Loucy (cell line): ENCODE measurements around the gene CCDC187.

Source experiments
- H2AFZ ChIP-seq: fragments of 200-600 bp; sonication (generic); 2 replicates; pipeline ENCODE4 v1.6.0; 2016; ENCODE audit warnings: antibody characterized with exemption, mild to moderate bottlenecking, low read length, moderate library complexity
- H3F3A ChIP-seq: fragments of 200-600 bp; 2 replicates; pipeline ENCODE4 v1.6.0; 2016; ENCODE audit warnings: antibody characterized with exemption, low read depth, mild to moderate bottlenecking
- H3K27me3 ChIP-seq: fragments of 200-600 bp; sonication (generic); 2 replicates; pipeline ENCODE4 v1.6.1; 2014; ENCODE audit warnings: low read length, mild to moderate bottlenecking; ENCODE audit not compliant: insufficient read depth, poor library complexity, severe bottlenecking
- H3K36me3 ChIP-seq: fragments of 200-600 bp; sonication (generic); 2 replicates; pipeline ENCODE4 v1.6.1; 2016; ENCODE audit warnings: low read length; ENCODE audit not compliant: insufficient read depth
- H3K4me1 ChIP-seq: fragments of 200-600 bp; sonication (generic); 2 replicates; pipeline ENCODE4 v1.5.1; 2014; ENCODE audit warnings: low read length, mild to moderate bottlenecking; ENCODE audit not compliant: insufficient read depth, poor library complexity, severe bottlenecking
- H3K4me2 ChIP-seq: fragments of 200-600 bp; sonication (generic); 2 replicates; pipeline ENCODE4 v1.6.0; 2014; ENCODE audit warnings: antibody characterized with exemption, low read length, low read depth, mild to moderate bottlenecking; ENCODE audit not compliant: poor library complexity, severe bottlenecking
- H3K4me3 ChIP-seq: fragments of 200-600 bp; sonication (generic); 2 replicates; pipeline ENCODE4 v1.5.1; 2014; ENCODE audit warnings: low read length, mild to moderate bottlenecking, mixed read lengths; ENCODE audit not compliant: poor library complexity, severe bottlenecking
- H3K79me2 ChIP-seq: fragments of 200-600 bp; sonication (generic); 2 replicates; pipeline ENCODE4 v1.6.1; 2014; ENCODE audit warnings: low read length; ENCODE audit not compliant: insufficient read depth
- H3K9ac ChIP-seq: fragments of 200-600 bp; sonication (generic); 2 replicates; pipeline ENCODE4 v1.6.0; 2014; ENCODE audit warnings: mild to moderate bottlenecking, low read depth, low read length, moderate library complexity; ENCODE audit not compliant: poor library complexity, severe bottlenecking
- H3K9me2 ChIP-seq: fragments of 200-600 bp; sonication (generic); replicated peaks from 2 replicates; pipeline ENCODE4 v1.6.1; 2016; ENCODE audit warnings: low read depth, low read length, mixed read lengths
- H3K9me3 ChIP-seq: fragments of 200-600 bp; sonication (generic); 2 replicates; pipeline ENCODE4 v1.6.1; 2014; ENCODE audit warnings: mild to moderate bottlenecking, antibody characterized with exemption, low read length, low read depth; ENCODE audit not compliant: insufficient read depth
- H4K20me1 ChIP-seq: fragments of 200-600 bp; sonication (generic); 2 replicates; pipeline ENCODE4 v1.6.0; 2014; ENCODE audit warnings: antibody characterized with exemption, low read length, mild to moderate bottlenecking; ENCODE audit not compliant: insufficient read depth, poor library complexity, severe bottlenecking
- EZH2phosphoT487 ChIP-seq: fragments of 200-600 bp; IDR thresholded peaks from 2 replicates; pipeline ENCODE4 v1.6.1; 2018; ENCODE audit warnings: antibody characterized with exemption, mild to moderate bottlenecking, moderate library complexity, borderline replicate concordance
- TF ChIP-seq, protein P1 (sequence below): fragments of 200-600 bp; sonication (generic); conservative IDR thresholded peaks from 2 replicates; pipeline ENCODE4 v1.5.1; 2014; ENCODE audit warnings: mild to moderate bottlenecking, antibody characterized with exemption, low read length

CCDC187 gene

DNA sequence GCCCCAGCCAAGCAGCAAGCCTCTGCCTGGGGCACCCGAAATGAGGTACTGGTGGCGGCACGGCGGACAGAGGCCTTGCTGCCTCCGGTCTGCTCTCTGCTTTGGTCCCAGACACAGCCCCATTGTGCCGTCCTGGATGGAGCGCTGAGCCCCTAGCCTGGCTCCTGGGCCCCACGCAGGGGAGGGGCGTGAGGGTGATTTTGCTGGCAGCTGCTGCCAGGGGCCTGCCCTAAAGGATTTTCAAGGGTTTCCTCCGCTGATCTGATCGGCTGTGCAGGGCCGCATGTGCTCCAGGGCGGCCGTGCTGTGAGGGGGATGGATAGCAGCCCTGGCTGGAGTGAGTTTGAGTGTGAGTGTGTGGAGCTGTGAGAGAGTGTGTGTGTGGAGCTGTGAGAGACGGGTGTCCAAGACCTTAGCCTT lies 24.7 kb upstream of the CCDC187 start:
- no peak for TF ChIP-seq EZH2phosphoT487
- TF ChIP-seq, protein P1, sequence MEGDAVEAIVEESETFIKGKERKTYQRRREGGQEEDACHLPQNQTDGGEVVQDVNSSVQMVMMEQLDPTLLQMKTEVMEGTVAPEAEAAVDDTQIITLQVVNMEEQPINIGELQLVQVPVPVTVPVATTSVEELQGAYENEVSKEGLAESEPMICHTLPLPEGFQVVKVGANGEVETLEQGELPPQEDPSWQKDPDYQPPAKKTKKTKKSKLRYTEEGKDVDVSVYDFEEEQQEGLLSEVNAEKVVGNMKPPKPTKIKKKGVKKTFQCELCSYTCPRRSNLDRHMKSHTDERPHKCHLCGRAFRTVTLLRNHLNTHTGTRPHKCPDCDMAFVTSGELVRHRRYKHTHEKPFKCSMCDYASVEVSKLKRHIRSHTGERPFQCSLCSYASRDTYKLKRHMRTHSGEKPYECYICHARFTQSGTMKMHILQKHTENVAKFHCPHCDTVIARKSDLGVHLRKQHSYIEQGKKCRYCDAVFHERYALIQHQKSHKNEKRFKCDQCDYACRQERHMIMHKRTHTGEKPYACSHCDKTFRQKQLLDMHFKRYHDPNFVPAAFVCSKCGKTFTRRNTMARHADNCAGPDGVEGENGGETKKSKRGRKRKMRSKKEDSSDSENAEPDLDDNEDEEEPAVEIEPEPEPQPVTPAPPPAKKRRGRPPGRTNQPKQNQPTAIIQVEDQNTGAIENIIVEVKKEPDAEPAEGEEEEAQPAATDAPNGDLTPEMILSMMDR: no peak
- Histone ChIP-seq H2AFZ (no peak overlapping the region), H3K4me1 (peaks cover 25% of the 10 kb centered on the region), H3K4me3 (peak overlapping the region; percentile 93), H3K9me3 (no peaks in the 10 kb centered on the region), H3K79me2 (peaks cover 28% of the 10 kb centered on the region), H3F3A (no peaks in the 10 kb centered on the region), H3K4me2 (peak overlapping the region; percentile 98), H3K36me3 (no peaks in the 10 kb centered on the region), H3K9me2 (no peaks in the 10 kb centered on the region), H3K27me3 (no peaks in the 10 kb centered on the region), H4K20me1 (peaks cover 10% of the 10 kb centered on the region), H3K9ac (peak overlapping the region; percentile 82)

DNA sequence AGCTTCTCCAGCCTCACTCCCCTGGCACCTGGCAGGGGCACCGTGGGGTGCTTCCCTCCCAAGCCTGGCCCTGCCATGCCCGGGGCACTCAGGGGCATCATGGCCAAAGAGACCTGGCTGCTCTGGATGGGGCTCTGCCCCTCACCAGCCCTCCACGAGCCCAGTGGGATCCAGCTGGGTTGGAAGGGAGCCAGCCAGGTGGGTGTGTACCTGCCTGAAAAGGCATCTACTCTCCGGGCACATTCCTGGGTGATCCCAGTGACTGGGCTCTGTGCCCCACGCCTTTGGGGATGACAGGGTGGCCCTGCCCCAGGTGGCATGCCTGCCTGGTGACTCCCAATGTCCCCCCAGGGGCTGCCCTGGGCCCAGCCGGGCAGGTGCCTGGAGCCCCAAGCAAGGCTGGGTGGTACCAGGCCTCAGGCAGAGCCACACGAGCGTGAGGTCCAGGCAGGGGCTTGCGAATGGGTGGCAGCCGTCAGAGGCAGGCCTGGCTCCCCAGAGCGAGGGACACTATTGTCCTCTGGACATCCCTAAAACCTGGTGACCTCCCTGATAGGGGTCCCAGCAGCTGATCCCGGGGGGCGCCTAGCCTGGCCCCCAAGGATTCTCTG lies 24.2 kb upstream of the CCDC187 start:
- Histone ChIP-seq H3F3A (no peaks in the 10 kb centered on the region), H3K9me3 (no peaks in the 10 kb centered on the region), H4K20me1 (peaks cover 10% of the 10 kb centered on the region), H3K36me3 (no peaks in the 10 kb centered on the region), H2AFZ (no peak overlapping the region), H3K9ac (peak overlapping the region; percentile 82), H3K9me2 (no peaks in the 10 kb centered on the region), H3K4me2 (peak overlapping the region; percentile 98), H3K4me1 (peaks cover 25% of the 10 kb centered on the region), H3K4me3 (peak overlapping the region; percentile 93), H3K79me2 (peaks cover 28% of the 10 kb centered on the region), H3K27me3 (no peaks in the 10 kb centered on the region)
- TF ChIP-seq, protein P1: no peak
- no peak for TF ChIP-seq EZH2phosphoT487

DNA sequence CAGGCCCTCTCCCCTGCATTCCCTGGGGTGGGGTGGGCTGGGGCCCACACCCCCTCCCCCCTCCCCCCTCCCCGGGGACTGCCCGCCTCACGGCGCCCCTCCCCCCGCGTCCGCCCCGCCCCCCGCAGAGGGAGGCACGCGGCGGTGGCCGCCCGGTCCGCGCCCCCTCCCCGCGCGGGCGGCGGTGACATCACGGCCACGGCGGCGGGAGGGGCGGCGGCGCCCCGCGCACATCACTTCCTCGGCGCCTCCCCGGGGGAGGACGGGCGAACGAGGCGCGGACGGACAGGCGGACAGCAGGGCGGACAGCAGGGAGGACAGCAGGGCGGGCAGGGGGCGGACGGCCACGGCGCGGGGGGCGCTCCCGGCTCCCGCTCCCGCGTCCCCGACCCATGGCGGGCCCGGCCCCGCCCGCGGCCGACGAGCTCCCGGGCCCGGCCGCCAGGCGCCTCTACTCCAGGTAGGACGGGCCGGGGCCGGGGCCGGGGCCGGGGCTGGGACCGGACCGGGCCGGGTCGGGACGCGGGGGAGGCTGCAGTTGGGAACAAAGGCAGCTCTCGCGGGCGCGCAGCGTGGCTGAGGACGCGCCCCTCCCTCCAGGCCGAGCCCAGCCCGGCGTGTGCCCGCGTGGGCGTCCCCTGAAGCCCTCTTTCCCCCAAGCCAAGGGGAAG lies 23.5 kb upstream of the CCDC187 start, which contains the start of gene GPSM1:
Gene GPSM1 (plus strand): TSS at position 236 of the 671 bp plus-strand sequence. CDS start 157 bp downstream, at position 393.
- no peak for TF ChIP-seq EZH2phosphoT487
- TF ChIP-seq, protein P1: no peak
- H3K27me3 ChIP-seq: no peaks in the 10 kb centered on the region
- H2AFZ ChIP-seq: peak within 1 kb of the TSS; percentile 45
- peaks cover 25% of the 10 kb centered on the region for H3K4me1 ChIP-seq
- peaks cover 28% of the 10 kb centered on the region for H3K79me2 ChIP-seq
- H3K4me2 ChIP-seq: peak within 1 kb of the TSS; percentile 98
- no peaks in the 10 kb centered on the region for H3K9me3 ChIP-seq
- H3K4me3 ChIP-seq: peak within 1 kb of the TSS; percentile 93
- peak within 1 kb of the TSS; percentile 82 for H3K9ac ChIP-seq
- no peaks in the 10 kb centered on the region for H3K9me2 ChIP-seq
- peaks cover 10% of the 10 kb centered on the region for H4K20me1 ChIP-seq
- no peaks in the 10 kb centered on the region for H3K36me3 ChIP-seq
- H3F3A ChIP-seq: no peaks in the 10 kb centered on the region
